ENCODE measurements around the gene REPS1.

REPS1 gene

DNA sequence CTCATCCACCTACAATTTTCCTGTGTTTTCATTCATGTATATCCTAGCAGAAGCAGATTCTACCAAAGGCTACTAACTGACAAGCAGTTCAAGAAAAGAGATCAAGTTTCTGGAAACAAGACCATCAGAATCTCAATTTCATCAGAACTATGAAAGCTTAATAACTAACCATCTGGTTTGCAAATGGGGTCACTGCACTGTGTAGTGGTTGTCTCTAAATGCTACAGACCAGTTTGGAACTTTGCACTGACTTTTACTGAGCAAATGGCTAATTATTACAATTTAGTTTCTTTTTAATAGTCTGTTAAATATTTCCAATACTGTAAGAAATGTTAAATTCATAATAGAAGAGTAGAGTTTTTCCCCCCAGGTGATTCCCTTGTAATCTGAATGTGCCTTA lies 64.5 kb downstream of the REPS1 start:
- DNase-seq (ENCODE audit: low read depth in 2 of 2), result no peak

GRCh38 chr6:138920906-138921305 lies 67.1 kb downstream of the REPS1 start:
- DNase-seq (ENCODE audit: low read depth in 2 of 2), result no peak

DNA sequence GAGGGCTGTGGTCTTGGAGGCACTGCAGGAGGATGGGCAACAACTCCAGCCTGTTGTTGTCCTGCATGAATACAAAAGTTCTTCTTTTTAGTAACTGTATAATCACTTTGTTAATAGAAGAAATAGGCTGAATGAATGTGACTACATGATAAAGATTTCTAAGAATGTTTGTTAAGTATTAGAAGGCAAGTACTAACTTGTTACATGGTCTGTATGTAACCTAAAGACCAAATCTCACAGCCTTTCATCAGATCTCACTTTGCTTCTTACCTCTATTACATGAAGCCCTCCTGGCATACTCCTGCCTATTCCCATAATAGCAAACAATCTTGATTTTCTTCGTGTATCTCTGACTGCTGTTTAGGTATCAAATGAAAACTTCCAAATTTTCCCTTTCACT lies 73.4 kb downstream of the REPS1 start:
- no peak for DNase-seq (ENCODE audit: low read depth in 2 of 2)

DNA sequence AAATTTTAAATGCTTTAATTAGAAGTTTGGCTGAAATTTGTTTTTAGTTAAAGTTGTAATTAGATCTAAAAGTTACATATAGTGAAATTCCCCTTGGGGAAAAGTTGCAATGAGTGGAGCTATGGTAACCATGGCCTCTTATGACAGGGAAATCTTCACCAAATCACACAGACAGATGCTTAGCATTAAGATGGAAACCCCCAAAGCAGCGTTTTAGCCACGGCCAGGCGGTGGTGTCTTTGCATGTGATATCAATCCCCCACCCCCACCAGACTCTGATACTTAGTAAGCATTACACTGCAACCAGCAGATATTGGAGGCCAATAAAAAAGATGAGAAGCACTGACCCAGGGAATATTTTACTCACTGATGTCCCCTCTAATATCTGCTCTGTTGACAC lies 75.7 kb downstream of the REPS1 start:
- DNase-seq (ENCODE audit: low read depth in 2 of 2), result no peak

GRCh38 chr6:138909975-138910374 lies 78.1 kb downstream of the REPS1 start:
- no peak for DNase-seq (ENCODE audit: low read depth in 2 of 2)

DNA sequence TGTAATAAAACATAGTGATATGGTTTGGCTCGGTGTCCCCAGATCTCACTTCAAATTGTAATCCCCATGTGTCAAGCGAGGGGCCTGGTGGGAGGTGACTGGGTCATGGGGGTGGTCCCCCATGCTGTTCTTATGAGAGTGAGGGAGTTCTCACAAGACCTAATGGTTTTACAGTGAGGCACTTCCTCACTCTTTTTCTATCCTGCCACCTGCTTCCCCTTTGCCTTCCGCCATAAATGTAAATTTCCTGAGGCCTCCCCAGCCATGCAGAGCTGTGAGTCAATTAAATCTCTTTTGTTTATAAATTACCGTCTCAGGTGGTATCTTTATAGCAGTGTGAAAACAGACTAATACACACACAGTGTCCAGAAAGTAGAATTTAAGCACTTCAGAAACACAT lies 78.5 kb downstream of the REPS1 start:
- DNase-seq (ENCODE audit: low read depth in 2 of 2), result no peak

DNA sequence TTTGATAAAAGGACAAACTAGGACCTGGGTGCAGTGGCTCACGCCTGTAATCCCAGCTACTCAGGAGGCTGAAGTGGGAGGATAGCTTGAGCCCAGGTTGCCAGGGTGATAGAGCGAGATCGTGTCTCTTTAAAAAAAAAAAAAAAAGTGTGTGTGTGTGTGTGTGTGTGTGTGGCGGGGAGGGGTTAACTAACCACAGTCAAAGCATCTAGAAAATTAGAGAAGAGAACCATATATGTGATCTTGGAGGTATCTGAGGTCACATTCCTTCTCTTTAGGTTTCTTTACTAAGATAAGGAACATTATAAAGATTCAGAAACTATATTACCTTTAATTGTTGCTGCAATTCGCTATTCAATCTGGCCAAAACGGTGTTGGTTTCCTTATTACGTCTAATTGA lies 80.9 kb downstream of the REPS1 start:
- DNase-seq (ENCODE audit: low read depth in 2 of 2), result no peak

DNA sequence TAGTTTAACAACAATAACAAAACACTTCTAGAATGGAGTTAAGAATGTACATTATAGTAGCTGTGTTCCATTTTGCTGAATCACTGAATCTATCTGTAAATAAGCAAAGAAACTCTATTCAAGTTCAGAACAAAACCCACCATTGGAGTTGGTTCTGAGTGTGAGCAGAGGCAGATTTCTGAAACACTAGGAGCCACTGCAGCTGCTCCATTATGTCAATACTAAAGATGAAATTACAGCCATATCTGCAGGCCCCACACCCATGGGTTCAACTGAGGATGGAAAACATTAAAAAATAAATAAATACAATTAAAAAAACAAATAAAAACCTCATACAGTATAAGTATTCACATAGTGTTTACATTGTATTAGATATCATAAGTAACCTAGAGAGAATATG lies 91.0 kb downstream of the REPS1 start:
- no peak for DNase-seq (ENCODE audit: low read depth in 2 of 2)

- DNase-seq (ENCODE audit: low read depth in 2 of 2), result no peak
Measured at GRCh38 chr6:138896104-138896756, 91.8 kb downstream of the REPS1 start.

DNA sequence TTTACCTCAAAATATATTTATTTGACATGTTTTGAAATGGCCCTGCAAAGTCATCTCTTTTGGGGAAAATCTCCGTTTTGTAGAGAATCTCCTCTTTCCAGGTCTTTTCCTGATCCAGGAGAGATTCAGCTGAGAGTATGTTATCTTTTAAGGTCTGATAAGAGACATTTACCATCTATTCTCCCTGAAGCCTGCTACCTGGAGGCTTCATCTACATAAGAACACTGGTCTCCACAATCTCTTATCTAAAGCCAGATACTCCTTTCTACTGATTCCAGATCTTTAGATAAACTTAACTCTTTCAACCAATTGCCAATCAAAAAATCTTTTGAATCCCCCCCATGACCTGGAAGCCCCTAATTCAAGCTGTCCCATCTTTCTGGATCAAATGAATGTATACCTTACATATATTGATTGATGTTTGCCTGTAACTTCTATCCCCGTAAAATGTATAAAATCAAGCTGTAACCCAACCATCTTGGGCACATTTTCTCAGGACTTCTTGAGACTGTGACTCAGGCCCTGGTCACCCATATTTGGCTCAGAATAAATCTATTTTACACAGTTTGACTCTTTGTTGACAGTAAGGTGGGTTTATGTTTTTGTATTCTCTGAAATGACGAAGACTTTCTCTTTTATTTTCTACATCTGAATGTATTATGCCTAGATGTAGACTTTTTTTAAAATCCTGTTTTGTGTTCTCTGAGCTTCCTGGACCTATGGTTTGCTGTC lies 96.6 kb downstream of the REPS1 start:
- no peak for DNase-seq (ENCODE audit: low read depth in 2 of 2)

DNA sequence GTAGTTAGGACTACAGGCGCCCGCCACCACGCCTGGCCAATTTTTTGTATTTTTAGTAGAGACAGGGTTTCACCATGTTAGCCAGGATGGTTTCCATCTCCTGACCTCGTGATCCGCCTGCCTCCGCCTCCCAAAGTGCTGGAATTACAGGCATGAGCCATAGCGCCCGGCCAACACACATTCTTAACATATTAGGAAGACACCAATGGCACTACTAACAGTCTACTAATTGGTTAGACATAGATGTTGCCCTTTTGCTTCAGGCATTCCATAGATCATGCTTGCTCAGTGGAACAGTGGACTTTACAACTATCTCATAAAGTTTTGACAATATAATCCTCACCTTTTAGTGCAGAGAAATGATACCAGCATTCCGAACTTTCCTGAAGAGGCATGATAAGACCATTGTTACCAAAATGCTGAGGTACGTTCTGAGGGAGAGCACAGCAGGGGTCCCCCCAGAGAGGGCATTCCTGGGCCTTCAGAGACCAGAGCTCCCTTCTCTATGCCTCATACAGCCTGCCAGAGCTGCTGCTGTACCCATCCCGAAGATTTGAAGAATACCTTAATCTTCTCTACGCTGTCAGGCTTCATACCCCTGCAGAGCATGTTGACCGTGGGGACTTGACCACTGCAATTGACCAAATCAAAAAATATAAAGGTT lies 102.8 kb downstream of the REPS1 start:
- no peak for DNase-seq (ENCODE audit: low read depth in 2 of 2)

DNA sequence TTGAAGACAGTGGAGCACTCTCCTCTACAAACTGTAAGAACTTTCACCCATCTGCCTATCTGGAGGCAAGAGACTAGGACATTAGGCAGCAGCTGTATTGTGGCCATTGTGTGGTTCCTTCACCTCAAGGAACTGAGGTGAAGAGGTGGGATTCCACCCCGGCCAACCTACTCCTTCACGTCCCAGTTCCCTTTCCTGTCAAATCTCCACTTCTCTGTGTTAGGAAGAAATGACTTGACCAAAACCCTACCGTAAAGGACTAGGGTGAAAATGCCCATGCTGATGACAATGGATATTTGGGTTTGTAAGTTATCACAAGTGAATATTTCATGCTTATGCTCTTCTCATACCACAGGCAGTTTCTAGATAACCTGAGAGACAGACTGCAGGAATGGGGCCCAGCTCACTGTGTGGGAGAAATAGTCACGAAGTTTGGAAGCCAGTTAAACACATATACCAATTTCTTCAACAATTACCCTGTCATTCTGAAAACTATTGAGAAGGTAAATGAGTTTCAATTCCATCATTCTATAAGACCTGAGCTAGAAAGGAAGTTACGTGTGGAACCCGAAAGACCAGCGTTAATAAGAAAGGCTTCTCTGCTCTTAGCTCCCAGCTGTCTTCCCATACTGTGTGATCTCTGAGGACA lies 105.6 kb downstream of the REPS1 start:
- no peak for DNase-seq (ENCODE audit: low read depth in 2 of 2)

DNA sequence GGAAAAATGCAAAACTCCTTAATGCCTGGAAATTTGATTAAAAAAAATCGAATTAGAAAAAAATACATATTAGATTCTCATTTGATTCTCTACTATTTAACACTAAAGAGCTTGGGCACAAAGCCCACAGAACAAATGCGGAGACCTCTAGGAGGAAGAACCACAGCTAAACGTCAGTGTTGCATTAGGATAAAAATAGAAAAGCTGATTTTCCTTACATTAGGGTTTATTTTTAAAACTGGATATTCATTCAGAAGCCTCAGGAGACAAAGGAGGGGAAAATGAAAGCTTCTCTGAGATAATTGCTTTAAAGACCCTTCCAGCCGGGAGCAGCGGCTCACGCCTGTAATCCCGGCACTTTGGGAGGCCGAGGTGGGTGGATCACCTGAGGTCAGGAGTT lies 114.9 kb downstream of the REPS1 start:
- no peak for DNase-seq (ENCODE audit: low read depth in 2 of 2)

DNA sequence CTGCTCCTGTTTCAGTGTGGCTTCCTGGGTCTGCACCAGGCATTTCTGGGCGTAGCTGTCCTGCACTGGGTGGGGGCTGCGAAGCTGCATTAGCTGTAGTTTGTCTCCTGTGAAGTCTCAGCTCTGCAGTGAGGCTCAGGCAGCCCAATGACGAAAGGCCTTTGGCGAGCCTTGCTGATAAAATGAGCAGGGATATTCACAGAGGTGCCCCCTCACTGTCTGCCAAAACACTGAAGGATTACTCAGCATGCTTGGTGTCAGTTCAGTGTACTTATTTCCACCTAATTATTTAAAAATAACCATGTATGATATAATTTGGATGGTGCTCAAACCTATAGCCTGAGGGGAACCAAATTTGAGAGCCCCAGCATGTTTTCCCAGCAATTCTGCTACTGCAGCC lies 118.7 kb downstream of the REPS1 start:
- no peak for DNase-seq (ENCODE audit: low read depth in 2 of 2)

DNA sequence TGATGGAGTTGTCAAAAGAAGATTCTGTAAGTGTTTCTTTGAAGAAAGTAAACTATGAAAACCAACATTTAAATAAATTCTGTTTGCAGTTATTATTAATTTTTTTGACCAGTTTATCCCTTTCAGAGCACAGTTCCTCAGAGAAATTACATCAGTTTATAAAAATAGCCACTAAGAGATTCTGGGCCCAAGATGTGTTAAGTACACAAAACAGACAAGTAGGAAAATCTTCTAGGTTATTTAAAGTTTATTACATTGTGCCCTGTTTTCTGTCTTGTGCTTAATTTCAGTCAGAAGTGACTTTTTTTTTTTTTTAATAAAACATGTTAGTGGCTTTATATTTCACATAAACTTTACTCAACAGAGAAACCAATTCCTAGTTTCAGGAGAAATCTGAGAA lies 119.9 kb downstream of the REPS1 start:
- DNase-seq (ENCODE audit: low read depth in 2 of 2), result no peak

GRCh38 chr6:138865480-138866109 lies 122.5 kb downstream of the REPS1 start:
- no peak for DNase-seq (ENCODE audit: low read depth in 2 of 2)

DNA sequence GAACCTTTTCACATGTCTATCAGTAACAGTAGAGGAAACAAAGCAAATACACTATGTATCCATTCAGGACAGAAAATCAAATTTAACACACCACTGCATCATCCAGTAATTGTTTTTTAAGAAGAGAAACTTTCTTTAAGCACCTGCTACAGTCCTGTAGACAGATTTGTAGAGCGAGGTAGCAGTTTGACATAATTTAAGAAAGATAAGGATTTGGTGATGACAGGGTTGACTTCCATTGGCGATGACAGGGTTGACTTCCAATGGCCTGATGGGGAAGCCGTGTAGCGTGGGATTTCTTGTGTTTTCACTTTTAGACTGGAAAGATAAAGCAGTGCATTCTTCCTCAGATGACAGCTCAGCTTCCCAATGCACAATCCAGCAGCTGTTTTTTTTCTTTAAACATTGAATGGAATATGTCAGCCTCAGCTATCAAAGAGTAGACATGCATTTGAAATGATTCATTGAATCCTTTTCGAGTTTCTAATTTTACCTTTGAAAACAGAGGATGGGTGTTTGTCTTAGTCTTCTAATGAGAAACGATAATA lies 123.6 kb downstream of the REPS1 start:
- DNase-seq (ENCODE audit: low read depth in 2 of 2), result no peak

- DNase-seq (ENCODE audit: low read depth in 2 of 2), result no peak
Measured at GRCh38 chr6:138863321-138863720, 124.7 kb downstream of the REPS1 start.

- DNase-seq (ENCODE audit: low read depth in 2 of 2), result no peak
Measured at GRCh38 chr6:138862456-138862855, 125.6 kb downstream of the REPS1 start.

DNA sequence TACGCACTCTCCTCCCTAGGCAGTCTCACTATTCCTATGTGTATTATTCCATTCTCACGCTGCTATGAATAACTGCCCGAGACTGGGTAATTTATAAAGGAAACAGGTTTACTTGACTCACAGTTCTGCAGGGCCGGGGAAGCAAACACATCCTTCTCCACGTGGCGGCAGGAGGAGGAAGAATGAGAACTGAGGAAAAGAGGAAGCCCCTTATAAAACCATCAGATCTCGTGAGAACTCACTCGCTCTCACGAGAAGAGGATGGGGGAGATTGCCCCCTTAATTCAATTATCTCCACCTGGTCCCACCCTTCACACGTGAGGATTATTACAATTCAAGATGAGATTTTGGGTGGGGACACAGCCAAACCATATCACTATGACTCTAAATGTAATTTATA lies 130.3 kb downstream of the REPS1 start:
- DNase-seq (ENCODE audit: low read depth in 2 of 2), result no peak

DNA sequence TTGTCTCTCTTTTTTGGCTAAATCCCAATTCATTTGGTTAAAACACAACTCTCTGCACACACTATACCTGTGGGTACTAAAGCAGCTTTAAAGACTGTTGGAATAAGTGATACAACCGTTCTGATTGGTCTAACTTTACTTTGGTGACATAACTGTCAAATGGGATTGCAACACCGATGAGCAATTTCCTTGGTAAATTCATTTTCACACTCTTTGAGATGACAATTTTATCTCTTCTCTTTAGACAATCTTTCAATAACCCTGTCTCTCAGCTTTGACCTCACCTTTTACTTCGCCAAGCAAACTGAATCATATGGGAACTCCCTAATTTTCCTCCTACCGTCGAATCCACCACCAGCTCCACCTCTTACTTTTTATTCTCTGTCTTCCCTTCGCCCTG lies 131.4 kb downstream of the REPS1 start:
- DNase-seq (ENCODE audit: low read depth in 2 of 2), result no peak
